ENCODE results near the gene DRC7.

DRC7 gene

DNA sequence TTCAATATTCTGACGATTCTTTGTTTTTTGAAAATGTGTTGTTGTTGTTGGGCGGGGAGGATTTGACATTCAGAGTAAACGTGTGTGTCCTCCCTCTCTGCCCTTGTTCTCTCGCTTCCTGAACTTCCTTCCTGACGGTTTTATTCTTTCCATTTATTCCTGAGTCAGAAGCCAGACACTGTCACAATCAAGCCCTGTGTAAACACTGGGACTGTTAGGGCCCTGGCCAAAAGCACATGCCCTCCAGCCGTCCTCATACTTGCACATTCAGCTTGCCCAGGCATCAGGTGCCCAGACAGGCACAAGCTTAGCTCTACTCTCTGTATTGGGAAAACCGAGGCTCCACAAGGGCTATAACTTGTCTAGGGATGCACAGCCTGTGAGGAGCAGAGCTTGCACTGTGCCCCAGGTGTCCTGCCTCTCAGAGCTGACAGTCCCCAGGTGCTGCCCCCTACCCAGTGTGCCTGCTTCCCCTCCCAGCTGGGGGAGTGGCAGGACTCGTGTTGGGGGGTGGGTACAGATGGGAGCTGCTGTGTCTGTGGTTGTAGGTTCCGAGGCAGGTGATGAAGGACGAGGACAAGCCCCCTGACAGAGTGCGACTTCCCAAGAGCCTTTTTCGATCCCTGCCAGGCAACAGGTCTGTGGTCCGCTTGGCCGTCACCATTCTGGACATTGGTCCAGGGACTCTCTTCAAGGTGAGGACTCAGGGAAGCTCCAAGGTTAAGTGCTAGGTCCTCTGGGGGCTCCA is 16.8 kb upstream of the DRC7 start:
- DNase-seq (ENCODE audit: low spot score): no peak

DNA sequence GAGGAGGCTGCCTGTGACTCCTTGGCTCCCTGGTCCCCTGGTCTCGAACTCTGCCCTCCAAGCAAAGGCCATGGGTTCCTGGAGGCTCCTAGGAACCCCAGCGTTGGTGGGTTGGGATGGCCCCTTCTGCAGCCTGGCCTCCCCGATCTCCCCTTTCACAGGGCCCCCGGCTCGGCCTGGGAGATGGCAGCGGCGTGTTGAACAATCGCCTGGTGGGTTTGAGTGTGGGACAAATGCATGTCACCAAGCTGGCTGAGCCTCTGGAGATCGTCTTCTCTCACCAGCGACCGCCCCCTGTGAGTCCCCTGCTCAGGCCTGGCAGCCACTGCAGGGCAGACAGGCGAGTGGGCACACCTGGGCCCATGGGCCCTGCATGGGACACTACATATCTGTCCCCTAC is 15.6 kb upstream of the DRC7 start:
- no peak for DNase-seq (ENCODE audit: low spot score)

DNA sequence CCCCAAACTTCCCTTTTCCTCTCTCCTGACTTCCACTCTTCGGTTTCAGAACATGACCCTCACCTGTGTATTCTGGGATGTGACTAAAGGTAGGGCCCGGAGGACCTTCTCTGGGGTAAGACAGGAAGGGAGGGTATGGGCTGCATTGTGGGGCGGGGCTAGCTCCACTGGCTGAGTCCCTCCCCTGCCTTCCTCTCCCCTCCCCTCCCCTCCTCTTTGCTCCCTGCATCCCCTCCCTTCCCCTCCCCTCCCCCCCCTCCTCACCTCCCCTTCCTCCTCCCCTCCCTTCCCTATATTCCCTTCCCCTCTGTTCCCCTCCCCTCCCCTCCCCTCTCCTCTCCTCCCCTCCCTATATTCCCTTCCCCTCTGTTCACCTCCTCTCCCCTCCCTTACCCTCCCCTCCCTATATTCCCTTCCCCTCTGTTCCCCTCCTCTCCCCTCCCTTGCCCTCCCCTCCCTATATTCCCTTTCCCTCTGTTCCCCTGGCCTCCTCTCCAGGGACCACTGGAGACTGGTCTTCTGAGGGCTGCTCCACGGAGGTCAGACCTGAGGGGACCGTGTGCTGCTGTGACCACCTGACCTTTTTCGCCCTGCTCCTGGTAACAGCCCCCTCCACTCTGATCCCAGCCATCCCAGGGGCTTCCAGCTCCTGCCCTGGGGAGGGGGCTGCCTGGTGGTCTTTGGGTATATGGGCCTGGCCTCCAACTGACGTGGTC is 14.7 kb upstream of the DRC7 start:
- DNase-seq (ENCODE audit: low spot score): no peak

DNA sequence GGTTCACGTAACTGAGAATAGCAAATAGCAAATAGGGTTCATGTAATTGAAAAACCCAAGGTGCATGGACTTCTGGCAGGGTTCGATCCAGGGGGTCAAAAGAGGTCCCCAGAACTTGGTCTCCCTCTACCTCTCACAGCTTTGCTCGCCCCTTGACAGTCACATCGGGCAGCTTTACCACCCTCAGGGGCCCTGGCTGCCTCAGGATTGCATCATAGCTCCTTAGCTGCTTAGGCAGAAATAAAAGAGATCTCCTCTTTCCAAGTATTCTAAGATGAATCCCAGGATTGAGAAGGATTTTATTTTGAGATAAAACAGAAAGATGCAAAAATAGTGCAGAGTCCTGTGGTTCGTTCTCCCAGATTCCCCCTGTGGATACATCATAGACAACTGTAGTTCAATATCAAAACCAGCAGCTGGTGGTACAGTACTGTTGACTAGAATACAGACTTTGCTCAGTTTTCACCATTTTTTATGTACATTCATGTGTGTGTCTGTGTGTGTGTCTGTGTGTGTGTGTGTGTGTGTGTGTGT is 13.7 kb upstream of the DRC7 start:
- no peak for DNase-seq (ENCODE audit: low spot score)

DNA sequence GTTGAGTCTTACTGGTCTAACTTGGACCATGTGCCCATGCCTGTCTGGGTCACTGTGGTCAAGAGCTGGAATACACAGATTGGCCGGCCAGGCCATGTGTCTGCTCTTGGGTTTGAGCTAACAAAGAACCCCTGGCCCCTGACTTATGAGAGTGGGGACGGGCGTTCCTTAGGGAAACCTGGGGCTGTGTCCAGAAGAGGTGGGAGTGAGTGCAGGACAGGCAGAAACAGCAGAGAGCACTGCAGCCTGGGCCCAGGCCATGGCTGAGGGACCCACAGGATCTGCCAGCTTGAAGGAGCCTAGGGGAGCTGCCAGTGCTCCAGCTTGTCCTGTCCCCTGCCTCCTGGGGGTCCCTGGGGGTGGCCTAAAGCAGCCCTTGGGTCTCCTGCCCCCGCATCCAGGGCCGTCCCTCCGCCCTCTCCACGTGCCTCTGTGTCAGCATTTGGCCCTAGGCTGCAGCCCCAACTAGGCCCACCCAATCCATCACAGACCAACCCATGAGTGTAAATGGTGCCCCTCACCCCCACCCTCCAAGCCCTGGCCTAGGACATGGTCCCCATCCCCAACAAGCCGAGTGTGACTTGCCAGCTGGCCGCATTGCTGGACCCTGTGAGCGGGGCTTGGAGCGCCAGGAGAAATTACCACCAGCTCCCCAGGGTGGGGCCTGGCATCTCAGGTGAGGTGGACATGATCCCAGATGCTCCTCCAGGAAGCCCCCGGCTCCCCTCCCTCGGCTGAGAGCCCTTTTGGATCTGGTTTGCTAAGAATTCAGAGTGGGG is 12.5 kb upstream of the DRC7 start:
- no peak for DNase-seq (ENCODE audit: low spot score)

DNA sequence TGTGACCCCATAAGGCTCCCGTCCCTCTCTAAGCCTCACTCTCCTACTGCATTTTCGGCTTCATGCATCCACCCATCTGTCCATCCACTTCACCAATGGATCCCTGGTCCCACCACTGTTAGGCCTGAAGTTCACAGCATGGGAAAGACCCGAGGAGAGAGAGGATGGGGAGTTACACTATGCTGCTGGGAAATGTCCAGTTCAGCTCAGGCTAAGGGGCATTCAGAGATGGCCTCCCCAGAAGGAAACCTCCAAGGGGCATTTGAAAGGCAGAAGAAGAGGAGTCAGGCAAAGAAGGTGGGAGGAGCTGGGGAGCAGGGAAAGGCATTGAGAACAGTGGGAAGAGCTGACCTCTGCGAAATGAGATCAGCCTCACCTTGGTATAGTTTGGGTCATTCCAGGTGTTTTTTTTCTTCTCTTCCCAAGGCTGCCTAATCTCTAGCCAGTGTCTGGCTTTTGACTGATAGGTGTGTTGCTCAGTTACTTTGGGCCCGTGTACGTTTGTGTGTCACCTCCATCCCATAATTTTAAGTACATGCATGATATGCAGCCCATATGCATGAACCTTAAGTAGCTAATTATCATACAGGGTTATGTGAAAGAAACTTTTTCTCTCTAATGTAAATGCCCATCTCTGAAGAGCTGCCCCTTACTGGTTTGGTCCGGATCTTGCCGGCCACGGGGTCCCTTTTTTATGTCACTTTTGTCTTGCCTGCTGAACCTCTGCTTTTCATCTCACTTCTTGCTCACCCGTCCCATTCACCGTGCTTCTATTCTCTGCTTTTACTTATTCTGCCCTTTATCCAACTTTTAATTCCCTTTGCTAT is 11.6 kb upstream of the DRC7 start:
- DNase-seq (ENCODE audit: low spot score): no peak

DNA sequence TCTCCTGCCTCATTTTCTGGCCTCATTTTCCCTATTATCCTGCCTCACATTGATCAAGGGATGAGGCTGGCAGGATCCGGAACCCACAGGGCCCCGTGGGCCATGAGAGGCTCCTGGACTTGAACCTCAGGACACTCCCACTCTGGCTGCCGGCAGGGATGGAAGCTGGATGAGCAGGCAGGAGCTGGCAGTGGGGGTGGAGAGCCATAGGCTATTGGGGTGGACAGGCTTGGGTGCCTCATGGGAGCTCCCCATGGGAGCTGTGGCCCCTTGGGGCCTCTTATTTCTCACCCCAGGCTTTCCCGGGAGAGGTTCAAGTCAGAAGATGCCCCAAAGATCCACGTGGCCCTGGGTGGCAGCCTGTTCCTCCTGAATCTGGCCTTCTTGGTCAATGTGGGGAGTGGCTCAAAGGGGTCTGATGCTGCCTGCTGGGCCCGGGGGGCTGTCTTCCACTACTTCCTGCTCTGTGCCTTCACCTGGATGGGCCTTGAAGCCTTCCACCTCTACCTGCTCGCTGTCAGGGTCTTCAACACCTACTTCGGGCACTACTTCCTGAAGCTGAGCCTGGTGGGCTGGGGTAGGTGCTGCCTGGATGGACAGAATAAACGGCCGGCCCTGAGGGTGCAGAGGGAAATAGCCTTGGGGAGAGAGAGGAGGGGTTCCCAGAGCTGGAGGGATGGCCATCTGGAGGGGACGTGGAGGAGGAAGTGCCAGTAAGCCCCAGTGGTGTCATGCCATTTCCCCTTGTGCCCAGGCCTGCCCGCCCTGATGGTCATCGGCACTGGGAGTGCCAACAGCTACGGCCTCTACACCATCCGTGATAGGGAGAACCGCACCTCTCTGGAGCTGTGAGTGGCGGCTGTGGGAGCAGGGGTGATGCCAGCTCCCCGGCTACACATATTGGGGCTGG is 10.7 kb upstream of the DRC7 start:
- DNase-seq (ENCODE audit: low spot score): no peak

DNA sequence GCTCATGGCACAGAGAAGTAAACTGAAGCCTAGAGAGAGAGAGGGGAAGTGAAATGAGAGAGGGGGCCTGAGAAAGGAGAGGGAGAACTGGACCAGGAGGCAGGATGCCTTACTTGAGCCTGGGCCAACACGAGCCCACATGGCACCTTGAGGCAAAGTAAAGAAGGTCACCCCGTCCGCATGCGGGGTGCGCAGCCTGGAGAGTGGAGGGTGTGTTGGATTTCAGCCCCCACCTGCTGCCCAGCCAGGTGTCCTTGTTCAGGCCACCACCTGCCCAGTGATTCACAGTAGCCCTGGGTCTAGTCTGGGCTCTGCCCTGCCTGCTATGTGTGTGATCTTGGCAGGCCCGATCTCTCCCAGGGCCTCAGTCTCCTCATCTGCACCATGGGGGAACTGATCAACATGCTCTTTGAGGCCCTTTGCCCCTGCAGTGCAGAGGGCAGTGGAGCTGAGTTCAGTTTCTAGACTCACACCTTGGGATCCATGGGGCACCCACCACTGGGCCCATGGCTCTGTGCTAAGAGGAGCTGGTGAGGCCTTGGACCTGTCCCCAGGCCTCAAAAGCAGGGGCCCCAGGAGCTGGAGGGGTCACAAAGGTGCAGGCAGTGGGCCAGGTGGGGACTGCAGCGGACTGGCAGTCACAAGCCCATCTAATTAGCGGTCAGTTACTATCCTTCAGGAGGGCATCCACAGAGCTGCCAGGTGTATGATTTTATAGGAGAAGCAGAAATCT is 9.8 kb upstream of the DRC7 start:
- DNase-seq (ENCODE audit: low spot score): no peak

DNA sequence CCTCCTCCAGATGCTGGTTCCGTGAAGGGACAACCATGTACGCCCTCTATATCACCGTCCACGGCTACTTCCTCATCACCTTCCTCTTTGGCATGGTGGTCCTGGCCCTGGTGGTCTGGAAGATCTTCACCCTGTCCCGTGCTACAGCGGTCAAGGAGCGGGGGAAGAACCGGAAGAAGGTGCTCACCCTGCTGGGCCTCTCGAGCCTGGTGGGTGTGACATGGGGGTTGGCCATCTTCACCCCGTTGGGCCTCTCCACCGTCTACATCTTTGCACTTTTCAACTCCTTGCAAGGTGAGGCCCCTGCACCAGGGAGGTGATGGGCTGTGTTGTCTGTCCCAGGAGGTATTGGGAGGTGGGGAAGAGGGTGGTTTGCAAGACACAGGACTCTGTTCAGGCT is 9.0 kb upstream of the DRC7 start:
- DNase-seq (ENCODE audit: low spot score): no peak

DNA sequence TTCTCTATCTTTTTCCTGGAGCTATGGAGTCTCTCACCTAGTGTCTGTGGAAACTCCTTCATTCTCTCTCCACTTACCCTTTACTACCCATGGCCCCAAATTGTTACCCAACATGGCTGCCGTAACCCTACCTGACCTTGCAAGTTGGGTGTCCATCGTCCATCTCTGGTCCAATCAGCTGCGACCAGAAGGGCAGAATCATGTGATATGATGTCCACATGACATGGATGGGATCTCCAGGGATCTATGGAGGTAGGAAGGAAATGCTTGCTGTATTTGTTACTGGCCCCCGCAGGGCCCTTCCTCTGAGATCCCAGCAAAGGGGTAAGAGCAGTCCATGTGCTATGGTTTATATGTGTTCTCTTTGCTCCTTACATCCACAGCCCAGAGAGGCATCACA is 8.0 kb upstream of the DRC7 start:
- no peak for DNase-seq (ENCODE audit: low spot score)

DNA sequence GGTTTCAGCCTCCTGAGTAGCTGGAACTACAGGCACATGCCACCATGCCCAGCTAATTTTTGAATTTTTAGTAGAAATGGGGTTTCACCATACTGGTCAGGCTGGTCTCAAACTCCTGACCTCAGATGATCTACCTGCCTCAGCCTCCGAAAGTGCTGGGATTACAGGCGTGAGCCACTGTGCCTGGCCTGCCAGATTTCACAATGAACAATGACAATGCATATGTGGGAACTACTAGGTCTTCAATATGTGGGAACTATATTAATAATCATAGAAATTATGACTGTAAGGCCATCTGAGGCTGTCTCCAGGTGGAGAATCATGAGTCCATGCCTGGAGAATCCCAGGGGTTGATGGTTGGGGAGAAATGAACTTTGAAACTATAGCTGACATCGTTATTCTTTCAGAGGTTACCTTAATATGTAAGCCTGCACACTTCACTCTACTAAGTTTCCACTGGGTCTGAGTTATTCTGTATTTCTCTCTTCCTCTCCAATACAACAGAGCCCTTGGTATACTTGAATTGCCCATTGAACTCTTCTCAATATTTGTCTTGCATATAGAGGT is 7.2 kb upstream of the DRC7 start:
- no peak for DNase-seq (ENCODE audit: low spot score)

DNA sequence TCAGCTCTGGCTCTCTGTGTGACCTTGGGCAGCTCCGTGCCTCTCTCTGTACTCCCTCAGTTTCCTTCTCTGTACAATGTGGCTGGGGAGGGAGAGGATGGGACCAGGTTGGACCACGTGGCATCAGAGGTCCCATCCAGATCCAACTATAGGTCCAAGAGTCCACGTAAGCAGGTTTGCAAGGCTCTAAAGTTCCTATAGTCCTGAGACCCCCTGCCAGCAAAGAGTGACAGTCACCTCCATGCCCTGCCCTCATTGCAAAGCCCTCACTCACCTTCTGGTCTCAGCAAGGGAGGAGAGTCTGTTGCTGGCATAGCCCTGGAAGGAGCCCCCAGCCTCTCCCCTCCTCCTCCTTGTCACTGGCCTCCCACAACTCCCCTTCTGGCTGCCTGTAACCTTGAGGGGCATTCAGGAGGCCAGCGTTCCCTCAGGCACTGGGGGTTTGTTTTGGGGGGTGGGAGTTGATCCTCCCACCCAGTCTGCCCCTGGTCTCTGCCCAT is 6.1 kb upstream of the DRC7 start:
- no peak for DNase-seq (ENCODE audit: low spot score)

DNA sequence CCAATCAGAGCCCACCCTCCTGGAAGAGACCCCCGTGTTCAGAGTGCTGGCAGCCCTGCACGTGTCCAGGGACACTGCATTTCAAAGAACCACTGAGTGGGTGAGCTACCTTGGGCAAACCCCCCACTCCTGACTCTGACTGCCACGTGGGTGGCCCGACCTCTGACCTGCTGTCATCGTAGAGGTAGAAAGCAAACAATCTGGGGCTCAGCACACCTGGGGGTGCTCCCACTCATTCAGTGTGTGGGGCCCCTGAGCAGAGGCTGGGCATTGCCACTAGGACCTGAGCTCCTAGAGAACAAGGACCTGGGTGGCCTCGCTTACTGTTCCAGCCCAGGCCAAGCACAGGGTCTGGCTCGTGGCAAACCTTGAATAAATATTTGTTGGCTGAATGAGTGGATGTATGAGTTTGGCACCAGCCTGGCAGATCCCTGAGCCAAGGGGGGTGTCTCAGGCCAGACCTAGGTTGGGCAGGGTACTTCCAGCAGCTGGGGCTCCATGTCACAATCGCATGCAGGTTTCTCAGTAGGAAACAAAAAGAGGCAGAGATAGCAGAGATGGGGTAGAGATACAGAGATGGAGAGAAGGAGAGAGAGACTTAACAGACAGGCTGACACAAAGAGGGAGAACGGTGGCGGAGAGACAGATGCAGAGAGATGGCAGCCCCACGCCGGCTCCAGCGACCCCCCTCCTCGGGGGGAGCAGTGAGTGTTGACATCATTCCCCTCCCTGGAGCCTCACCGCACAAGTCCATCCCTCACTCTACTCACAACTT is 5.4 kb upstream of the DRC7 start:
- no peak for DNase-seq (ENCODE audit: low spot score)

DNA sequence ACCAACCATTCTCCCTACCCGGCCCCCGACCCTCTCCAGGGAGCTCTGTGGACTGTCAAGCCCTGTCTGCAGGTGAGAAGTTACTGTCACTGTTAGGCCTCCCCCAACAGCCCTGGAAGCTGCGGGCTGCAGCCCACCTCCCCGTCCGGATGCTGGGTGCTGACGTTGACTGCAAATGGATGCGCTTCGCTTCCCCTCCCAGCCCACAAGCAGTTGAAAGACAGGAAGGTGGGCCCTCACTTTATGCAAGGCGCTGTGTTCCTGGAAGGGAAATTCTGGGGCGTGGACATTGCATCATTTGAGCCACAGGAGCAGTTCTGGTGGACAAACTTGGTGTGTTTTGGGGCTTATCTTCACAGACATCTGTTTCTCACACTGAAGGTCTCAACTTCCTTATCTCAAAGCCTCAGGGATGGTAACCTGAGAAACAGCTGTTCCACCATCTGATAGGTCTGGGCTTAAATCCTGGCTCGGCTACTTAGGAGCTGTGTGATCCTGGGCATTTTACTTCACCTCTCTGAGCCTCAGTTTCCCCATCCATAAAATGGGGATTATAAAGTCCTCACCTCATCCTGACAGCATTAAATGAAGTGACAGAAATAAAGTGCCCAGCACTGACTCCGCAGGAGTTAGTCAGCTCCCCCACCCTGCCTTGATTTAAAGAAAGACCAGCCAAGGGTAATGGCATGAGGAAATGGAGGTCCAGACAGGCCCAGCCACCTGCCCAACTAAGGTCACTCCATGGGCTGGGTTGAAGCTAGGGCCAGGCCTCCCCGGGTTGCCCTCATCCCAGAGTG is 4.6 kb upstream of the DRC7 start:
- no peak for DNase-seq (ENCODE audit: low spot score)

DNA sequence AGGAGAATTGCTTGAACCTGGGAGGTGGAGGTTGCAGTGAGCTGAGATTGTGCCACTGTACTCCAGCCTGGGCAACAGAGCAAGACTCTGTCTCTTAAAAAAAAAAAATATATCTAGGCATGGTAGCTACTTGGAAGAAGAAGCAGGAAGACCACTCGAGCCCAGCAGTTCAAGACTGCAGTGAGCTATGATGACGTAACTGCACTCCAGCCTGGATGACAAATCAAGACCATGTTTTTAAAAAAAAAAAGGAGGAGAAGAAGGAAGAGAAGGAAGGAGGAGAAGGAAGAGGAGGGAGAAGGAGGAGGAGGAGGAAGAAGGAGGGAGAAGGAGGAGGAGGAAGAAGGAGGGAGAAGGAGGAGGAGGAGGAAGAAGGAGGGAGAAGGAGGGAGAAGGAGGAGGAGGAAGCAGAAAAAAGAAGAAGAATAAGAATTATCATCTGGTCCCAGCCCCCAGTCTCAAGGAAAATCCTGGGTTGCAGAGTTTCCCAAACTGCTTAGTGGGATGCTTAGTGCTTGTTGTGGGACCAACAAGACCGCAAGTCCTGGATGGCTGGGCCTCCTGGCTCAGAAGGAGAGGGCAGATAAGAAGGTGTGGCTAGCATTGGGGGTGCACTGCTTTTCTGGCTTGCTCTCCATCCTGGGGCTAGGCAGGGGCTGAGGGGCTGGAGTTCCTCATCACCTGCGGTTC is 3.7 kb upstream of the DRC7 start:
- no peak for DNase-seq (ENCODE audit: low spot score)

DNA sequence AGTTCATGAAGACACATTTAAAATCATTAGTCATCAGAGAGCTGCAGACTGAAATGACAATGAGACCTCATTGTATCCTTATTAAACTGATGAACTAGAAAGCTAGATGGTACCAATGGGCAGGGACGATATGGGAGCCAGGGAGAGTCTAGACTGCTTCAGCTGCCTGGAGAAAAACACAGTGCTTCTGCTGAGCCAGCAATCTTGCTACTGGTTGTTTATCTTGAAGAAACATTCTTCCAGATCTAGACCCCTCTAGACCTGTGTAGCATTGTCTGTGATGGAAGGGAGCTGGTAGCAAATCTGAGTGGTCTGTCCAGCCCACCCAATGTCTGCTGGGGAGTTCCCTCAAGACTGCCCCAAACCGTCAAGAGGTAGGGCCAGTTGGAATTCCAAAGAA is 2.0 kb upstream of the DRC7 start:
- no peak for DNase-seq (ENCODE audit: low spot score)

DNA sequence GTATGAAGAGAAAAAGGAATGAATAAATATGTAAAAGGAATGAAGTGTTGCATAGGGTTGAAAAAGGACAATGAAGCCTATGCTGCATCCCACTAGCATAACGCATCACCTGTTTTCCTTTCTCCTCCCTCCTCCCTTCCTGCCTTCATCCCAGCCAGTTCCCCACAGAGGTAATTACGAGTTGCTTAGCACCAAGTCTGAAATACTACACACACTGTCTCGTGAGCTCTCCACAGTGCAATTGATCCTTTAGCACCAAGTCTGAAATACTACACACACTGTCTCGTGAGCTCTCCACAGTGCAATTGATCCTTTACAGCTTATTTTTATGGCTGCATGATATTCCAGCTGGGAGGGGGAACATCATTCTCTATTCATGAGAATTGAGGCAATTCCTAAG is 1.1 kb upstream of the DRC7 start:
- DNase-seq (ENCODE audit: low spot score): no peak
